Stimulated activated naive CD4-positive, alpha-beta T cell treated with Interleukin-2 at 50 U/mL for 16 hours (primary cell): ENCODE measurements around the gene ANTXR2.

Experiments
- DNase-seq: peaks from one replicate; lab custom pipeline; 2025; lab: John Stamatoyannopoulos, UW

Gene ANTXR2

GRCh38 chr4:79864500-79865200 lies 208.4 kb downstream of the ANTXR2 start:
- DNase-seq, result no peak

GRCh38 chr4:79863333-79863732 lies 209.7 kb downstream of the ANTXR2 start:
- no peak for DNase-seq

GRCh38 chr4:79862821-79863220 lies 210.2 kb downstream of the ANTXR2 start:
- DNase-seq, result no peak

- DNase-seq, result no peak
Measured at GRCh38 chr4:79857811-79858210, 215.2 kb downstream of the ANTXR2 start.

GRCh38 chr4:79856196-79856595 lies 216.8 kb downstream of the ANTXR2 start:
- no peak for DNase-seq

- no peak for DNase-seq
Measured at GRCh38 chr4:79854856-79855502, 218.1 kb downstream of the ANTXR2 start.

- no peak for DNase-seq
Measured at GRCh38 chr4:79852305-79852730, 220.7 kb downstream of the ANTXR2 start.

GRCh38 chr4:79851625-79852304 lies 221.3 kb downstream of the ANTXR2 start:
- DNase-seq, result no peak
